Hepatic stellate cell (primary cell): ENCODE data around the gene MYT1.

ENCODE experiments used
- DNase-seq: peaks from one replicate; pipeline ENCODE4 v3.0.0; 2011; ENCODE audit warnings: low spot score

MYT1 gene

GRCh38 chr20:64193058-64193457 is 28.8 kb downstream of the MYT1 start:
- DNase-seq = no peak

- no peak for DNase-seq
Measured at GRCh38 chr20:64194269-64194668, 30.0 kb downstream of the MYT1 start.

- no peak for DNase-seq
Measured at GRCh38 chr20:64196309-64196708, 32.1 kb downstream of the MYT1 start.

GRCh38 chr20:64196847-64197306 is 32.6 kb downstream of the MYT1 start:
- DNase-seq = no peak

GRCh38 chr20:64198347-64198746 is 34.1 kb downstream of the MYT1 start:
- no peak for DNase-seq

- DNase-seq = no peak
Measured at GRCh38 chr20:64199395-64199794, 35.1 kb downstream of the MYT1 start.

- no peak for DNase-seq
Measured at GRCh38 chr20:64200740-64201139, 36.5 kb downstream of the MYT1 start.

- no peak for DNase-seq
Measured at GRCh38 chr20:64201653-64202052, 37.4 kb downstream of the MYT1 start.

- no peak for DNase-seq
Measured at GRCh38 chr20:64203037-64203777, 39.0 kb downstream of the MYT1 start.

GRCh38 chr20:64205611-64206026 is 41.4 kb downstream of the MYT1 start:
- no peak for DNase-seq

- DNase-seq = no peak
Measured at GRCh38 chr20:64206614-64207013, 42.4 kb downstream of the MYT1 start.

GRCh38 chr20:64207641-64208590 is 43.7 kb downstream of the MYT1 start:
- no peak for DNase-seq

- no peak for DNase-seq
Measured at GRCh38 chr20:64209148-64209547, 44.9 kb downstream of the MYT1 start.

GRCh38 chr20:64210656-64211369 is 46.6 kb downstream of the MYT1 start:
- no peak for DNase-seq

- no peak for DNase-seq
Measured at GRCh38 chr20:64211874-64212658, 47.8 kb downstream of the MYT1 start.

- peak; percentile 67 for DNase-seq
Measured at GRCh38 chr20:64212755-64213154, 48.5 kb downstream of the MYT1 start.

- DNase-seq = no peak
Measured at GRCh38 chr20:64214113-64214512, 49.9 kb downstream of the MYT1 start.

- DNase-seq = no peak
Measured at GRCh38 chr20:64214952-64215351, 50.7 kb downstream of the MYT1 start.

GRCh38 chr20:64216036-64216435 is 51.8 kb downstream of the MYT1 start:
- DNase-seq = no peak

- DNase-seq = no peak
Measured at GRCh38 chr20:64216910-64217309, 52.7 kb downstream of the MYT1 start.

- DNase-seq = no peak
Measured at GRCh38 chr20:64217539-64218221, 53.4 kb downstream of the MYT1 start.
